Measurements from ENCODE around the gene FRMD8.

FRMD8 gene

DNA sequence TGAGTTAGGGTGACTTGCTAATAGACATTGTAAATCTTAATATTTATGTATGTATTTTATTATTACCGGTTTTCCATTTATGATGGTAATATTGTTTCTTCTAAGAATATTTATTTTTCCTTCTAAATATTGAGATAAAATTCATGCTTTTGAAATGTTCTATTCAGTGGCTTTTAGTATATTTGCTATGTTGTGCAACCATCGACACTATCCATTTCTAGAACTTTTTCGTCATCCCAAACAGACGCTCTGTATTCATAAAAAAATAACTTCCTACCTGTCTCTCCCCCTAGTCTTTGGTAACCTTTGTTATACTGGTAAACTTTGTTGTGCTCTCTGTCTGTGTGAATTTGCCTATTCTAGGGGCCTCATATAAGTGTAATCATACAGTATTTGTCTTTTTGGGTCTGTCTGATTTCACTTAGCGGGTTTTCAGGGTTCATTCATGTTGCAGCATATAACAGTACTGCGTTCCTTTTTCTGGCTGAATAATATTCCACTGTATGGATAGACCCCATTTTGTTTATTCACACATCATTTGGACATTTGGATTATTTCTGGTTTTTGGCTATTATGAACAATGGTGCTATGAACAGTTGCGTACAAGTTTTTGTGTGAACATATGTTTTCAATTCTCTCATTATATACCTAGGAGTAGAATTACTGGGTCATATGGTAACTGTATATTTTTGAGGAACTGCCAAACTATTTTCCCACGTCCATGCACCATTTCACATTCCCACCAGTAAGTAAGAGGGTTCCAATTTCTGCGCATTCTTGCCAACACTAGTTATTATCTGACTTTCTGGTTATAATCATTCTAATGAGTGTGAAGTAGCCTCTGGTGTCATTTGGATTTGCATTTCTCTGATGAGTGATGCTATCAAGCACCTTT, 52.1 kb downstream of the FRMD8 start:
- TF ChIP-seq ZBTB7A (IDR thresholded peaks at IDR 0.05; ENCODE audit: low read depth), result no peak
- TF ChIP-seq RAD21 (IDR thresholded peaks at IDR 0.05; ENCODE audit: low read depth), result no peak
- no peak for TF ChIP-seq EGR1 (IDR thresholded peaks at IDR 0.05)
- TF ChIP-seq FOXM1 (IDR thresholded peaks at IDR 0.05; ENCODE audit: borderline replicate concordance, low read depth), result no peak
- TF ChIP-seq NFIC (IDR thresholded peaks at IDR 0.05), result no peak
- TF ChIP-seq, protein P1, sequence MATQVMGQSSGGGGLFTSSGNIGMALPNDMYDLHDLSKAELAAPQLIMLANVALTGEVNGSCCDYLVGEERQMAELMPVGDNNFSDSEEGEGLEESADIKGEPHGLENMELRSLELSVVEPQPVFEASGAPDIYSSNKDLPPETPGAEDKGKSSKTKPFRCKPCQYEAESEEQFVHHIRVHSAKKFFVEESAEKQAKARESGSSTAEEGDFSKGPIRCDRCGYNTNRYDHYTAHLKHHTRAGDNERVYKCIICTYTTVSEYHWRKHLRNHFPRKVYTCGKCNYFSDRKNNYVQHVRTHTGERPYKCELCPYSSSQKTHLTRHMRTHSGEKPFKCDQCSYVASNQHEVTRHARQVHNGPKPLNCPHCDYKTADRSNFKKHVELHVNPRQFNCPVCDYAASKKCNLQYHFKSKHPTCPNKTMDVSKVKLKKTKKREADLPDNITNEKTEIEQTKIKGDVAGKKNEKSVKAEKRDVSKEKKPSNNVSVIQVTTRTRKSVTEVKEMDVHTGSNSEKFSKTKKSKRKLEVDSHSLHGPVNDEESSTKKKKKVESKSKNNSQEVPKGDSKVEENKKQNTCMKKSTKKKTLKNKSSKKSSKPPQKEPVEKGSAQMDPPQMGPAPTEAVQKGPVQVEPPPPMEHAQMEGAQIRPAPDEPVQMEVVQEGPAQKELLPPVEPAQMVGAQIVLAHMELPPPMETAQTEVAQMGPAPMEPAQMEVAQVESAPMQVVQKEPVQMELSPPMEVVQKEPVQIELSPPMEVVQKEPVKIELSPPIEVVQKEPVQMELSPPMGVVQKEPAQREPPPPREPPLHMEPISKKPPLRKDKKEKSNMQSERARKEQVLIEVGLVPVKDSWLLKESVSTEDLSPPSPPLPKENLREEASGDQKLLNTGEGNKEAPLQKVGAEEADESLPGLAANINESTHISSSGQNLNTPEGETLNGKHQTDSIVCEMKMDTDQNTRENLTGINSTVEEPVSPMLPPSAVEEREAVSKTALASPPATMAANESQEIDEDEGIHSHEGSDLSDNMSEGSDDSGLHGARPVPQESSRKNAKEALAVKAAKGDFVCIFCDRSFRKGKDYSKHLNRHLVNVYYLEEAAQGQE (IDR thresholded peaks at IDR 0.05; ENCODE audit: low read depth), result no peak
- no peak for TF ChIP-seq EP300 (IDR thresholded peaks at IDR 0.05; ENCODE audit: borderline replicate concordance)
- TF ChIP-seq, protein P2, sequence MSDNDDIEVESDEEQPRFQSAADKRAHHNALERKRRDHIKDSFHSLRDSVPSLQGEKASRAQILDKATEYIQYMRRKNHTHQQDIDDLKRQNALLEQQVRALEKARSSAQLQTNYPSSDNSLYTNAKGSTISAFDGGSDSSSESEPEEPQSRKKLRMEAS (IDR thresholded peaks at IDR 0.05), result no peak
- no peak for TF ChIP-seq YY1 (IDR thresholded peaks at IDR 0.05; ENCODE audit: low read depth)
- TF ChIP-seq TEAD4 (IDR thresholded peaks at IDR 0.05), result no peak
- TF ChIP-seq TCF12 (IDR thresholded peaks at IDR 0.05; ENCODE audit: low read depth), result no peak
- TF ChIP-seq TAF1 (IDR thresholded peaks at IDR 0.05; ENCODE audit: low read depth), result no peak
- TF ChIP-seq CEBPB (IDR thresholded peaks at IDR 0.05), result no peak
- no peak for TF ChIP-seq CREB1 (IDR thresholded peaks at IDR 0.05; ENCODE audit: low read depth)

DNA sequence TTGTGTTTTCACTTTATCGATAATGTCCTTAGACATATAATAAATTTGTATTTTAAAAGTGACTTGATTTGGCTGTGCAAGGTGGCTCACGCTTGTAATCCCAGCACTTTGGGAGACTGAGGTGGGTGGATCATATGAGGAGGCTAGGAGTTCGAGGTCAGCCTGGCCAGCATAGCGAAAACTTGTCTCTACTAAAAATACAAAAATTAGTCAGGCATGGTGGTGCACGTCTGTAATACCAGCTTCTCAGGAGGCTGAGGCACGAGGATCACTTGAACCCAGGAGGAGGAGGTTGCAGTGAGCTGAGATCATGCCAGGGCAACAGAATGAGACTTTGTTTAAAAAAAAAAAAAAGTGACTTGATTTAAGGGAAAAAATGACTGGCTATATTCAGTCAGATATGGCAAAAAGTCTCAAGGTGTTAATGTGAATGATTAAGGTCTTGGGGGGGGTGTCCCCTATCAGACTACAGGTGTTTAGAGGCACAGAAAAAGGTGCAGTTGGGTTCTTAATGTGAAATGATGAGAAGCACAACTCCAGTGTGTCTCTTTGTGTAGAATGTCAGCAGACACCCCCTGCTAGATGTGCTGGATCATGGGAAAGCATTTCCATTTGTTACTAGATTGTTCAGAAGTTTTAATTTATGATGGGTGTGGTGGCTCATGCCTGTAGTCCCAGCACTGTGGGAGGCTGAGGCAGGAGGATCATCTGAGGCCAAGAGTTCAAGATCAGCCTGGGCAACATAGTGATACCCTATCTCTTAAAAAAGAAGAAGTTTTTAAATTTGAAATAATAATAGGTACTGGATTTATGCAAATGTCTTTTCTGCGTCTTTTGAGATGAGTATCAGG, 53.1 kb downstream of the FRMD8 start:
- TF ChIP-seq EP300 (IDR thresholded peaks at IDR 0.05; ENCODE audit: borderline replicate concordance) (no peak), YY1 (IDR thresholded peaks at IDR 0.05; ENCODE audit: low read depth) (no peak), NFIC (IDR thresholded peaks at IDR 0.05) (no peak), CREB1 (IDR thresholded peaks at IDR 0.05; ENCODE audit: low read depth) (no peak), CEBPB (IDR thresholded peaks at IDR 0.05) (no peak), ZBTB7A (IDR thresholded peaks at IDR 0.05; ENCODE audit: low read depth) (no peak), TCF12 (IDR thresholded peaks at IDR 0.05; ENCODE audit: low read depth) (no peak), FOXM1 (IDR thresholded peaks at IDR 0.05; ENCODE audit: borderline replicate concordance, low read depth) (no peak), USF1 (IDR thresholded peaks at IDR 0.05) (no peak)
- TF ChIP-seq, protein P2 (IDR thresholded peaks at IDR 0.05), result no peak

DNA sequence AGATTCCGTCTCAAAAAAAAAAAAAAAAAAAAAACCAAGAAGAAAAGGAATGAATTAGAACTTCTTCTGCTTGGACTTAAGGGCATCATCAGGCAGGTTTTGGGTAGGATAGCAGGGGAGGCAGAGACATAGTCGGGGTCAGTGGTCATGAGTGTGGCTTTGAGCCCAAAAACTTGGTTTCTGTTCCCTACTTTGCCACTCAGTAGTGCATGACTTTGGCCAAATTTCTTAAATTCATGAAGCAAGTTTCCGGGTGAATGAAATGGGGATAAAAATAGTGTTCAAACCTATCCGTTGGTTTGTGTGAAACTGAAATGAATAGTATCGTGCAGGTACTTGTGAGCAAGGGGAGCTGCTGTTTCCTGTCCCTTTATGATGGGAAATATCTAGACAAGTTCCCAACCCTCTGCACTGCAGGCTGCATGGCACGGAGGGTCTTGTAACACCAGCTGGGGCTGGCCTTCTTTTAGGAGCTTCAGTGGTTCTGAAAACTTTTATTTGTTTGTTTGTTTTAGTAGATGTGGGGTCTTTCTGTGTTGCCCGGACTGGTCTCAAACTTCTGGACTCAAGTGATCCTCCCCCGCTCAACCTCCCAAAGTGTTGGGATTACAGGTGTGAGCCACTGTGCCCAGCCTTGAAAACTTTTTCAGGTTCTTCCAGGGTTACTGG, 54.5 kb downstream of the FRMD8 start:
- TF ChIP-seq TCF12 (IDR thresholded peaks at IDR 0.05; ENCODE audit: low read depth), result no peak

GRCh38 chr11:65442842-65443331, 56.5 kb downstream of the FRMD8 start:
- no peak for TF ChIP-seq USF1 (IDR thresholded peaks at IDR 0.05)
- TF ChIP-seq CREB1 (IDR thresholded peaks at IDR 0.05; ENCODE audit: low read depth), result no peak
- no peak for TF ChIP-seq TEAD4 (IDR thresholded peaks at IDR 0.05)
- no peak for TF ChIP-seq ZBTB7A (IDR thresholded peaks at IDR 0.05; ENCODE audit: low read depth)
- no peak for TF ChIP-seq EP300 (IDR thresholded peaks at IDR 0.05; ENCODE audit: borderline replicate concordance)

GRCh38 chr11:65444314-65445051, 58.0 kb downstream of the FRMD8 start:
- no peak for TF ChIP-seq ZBTB7A (IDR thresholded peaks at IDR 0.05; ENCODE audit: low read depth)
- no peak for TF ChIP-seq CEBPB (IDR thresholded peaks at IDR 0.05)
- TF ChIP-seq USF1 (IDR thresholded peaks at IDR 0.05), result no peak
- no peak for TF ChIP-seq YY1 (IDR thresholded peaks at IDR 0.05; ENCODE audit: low read depth)
- TF ChIP-seq, protein P2 (IDR thresholded peaks at IDR 0.05), result no peak
- TF ChIP-seq EP300 (IDR thresholded peaks at IDR 0.05; ENCODE audit: borderline replicate concordance), result no peak
- TF ChIP-seq TEAD4 (IDR thresholded peaks at IDR 0.05), result no peak
- TF ChIP-seq FOXM1 (IDR thresholded peaks at IDR 0.05; ENCODE audit: borderline replicate concordance, low read depth), result no peak
- TF ChIP-seq TAF1 (IDR thresholded peaks at IDR 0.05; ENCODE audit: low read depth), result no peak
- TF ChIP-seq RAD21 (IDR thresholded peaks at IDR 0.05; ENCODE audit: low read depth), result no peak
- no peak for TF ChIP-seq CREB1 (IDR thresholded peaks at IDR 0.05; ENCODE audit: low read depth)
- TF ChIP-seq, protein P1 (IDR thresholded peaks at IDR 0.05; ENCODE audit: low read depth), result no peak
- no peak for TF ChIP-seq TCF12 (IDR thresholded peaks at IDR 0.05; ENCODE audit: low read depth)
- TF ChIP-seq NFIC (IDR thresholded peaks at IDR 0.05), result no peak
- no peak for TF ChIP-seq EGR1 (IDR thresholded peaks at IDR 0.05)
